HepG2 (cell line): ENCODE measurements around the gene NOP9. TPM values are rescaled to one million over a fixed set of nuclear protein-coding genes. Genes with fewer than 3 reads are reported as not detected.

Experiments used
- ARID2 ChIP-seq: sonication (generic); formaldehyde crosslinking; IDR thresholded peaks from 2 replicates; pipeline ENCODE4 v1.8.1; 2022; ENCODE audit warnings: mild to moderate bottlenecking, missing genetic modification reagents, borderline replicate concordance
- ATF1 ChIP-seq: IDR thresholded peaks from 2 replicates; pipeline ENCODE4 v1.6.1; 2016; ENCODE audit warnings: mild to moderate bottlenecking, control low read depth
- CHCHD3 ChIP-seq: sonication (generic); formaldehyde crosslinking; IDR thresholded peaks from 2 replicates; pipeline ENCODE4 v1.8.0; 2022; ENCODE audit warnings: mild to moderate bottlenecking, missing genetic modification reagents, moderate library complexity
- ETS1 ChIP-seq: sonication (generic); formaldehyde crosslinking; IDR thresholded peaks from 2 replicates; pipeline ENCODE4 v1.4.0; 2020; ENCODE audit warnings: missing genetic modification reagents
- HINFP ChIP-seq: sonication (generic); formaldehyde crosslinking; IDR thresholded peaks from 2 replicates; pipeline ENCODE4 v1.4.0; 2020; ENCODE audit warnings: low read depth, mild to moderate bottlenecking, missing genetic modification reagents
- HIVEP1 ChIP-seq: sonication (generic); formaldehyde crosslinking; IDR thresholded peaks from 2 replicates; pipeline ENCODE4 v1.4.0; 2020; ENCODE audit warnings: mild to moderate bottlenecking, missing genetic modification reagents
- JDP2 ChIP-seq: sonication (generic); formaldehyde crosslinking; IDR thresholded peaks from 2 replicates; pipeline ENCODE4 v1.8.1; 2022; ENCODE audit warnings: missing genetic modification reagents, borderline replicate concordance
- MEIS1 ChIP-seq: sonication (generic); formaldehyde crosslinking; IDR thresholded peaks from 2 replicates; pipeline ENCODE4 v1.9.0; 2021; ENCODE audit warnings: mild to moderate bottlenecking, missing genetic modification reagents, moderate library complexity, borderline replicate concordance
- MNT ChIP-seq: fragments of 450-650 bp; IDR thresholded peaks from 2 replicates; pipeline ENCODE4 v1.6.1; 2016
- ZBED4 ChIP-seq: sonication (generic); formaldehyde crosslinking; IDR thresholded peaks from 2 replicates; pipeline ENCODE4 v1.4.0; 2020; ENCODE audit warnings: missing genetic modification reagents, borderline replicate concordance
- ZBTB8A ChIP-seq: sonication (generic); formaldehyde crosslinking; IDR thresholded peaks from 2 replicates; pipeline ENCODE4 v1.4.0; 2020; ENCODE audit warnings: mild to moderate bottlenecking, low read depth, missing genetic modification reagents, borderline replicate concordance
- ZNF274 ChIP-seq: sonication (generic); formaldehyde crosslinking; IDR thresholded peaks from 2 replicates; pipeline ENCODE4 v1.5.1; 2020; ENCODE audit warnings: mild to moderate bottlenecking, missing genetic modification reagents
- ZNF280B ChIP-seq: sonication (generic); formaldehyde crosslinking; IDR thresholded peaks from 2 replicates; pipeline ENCODE4 v1.5.0; 2020; ENCODE audit warnings: missing genetic modification reagents, mild to moderate bottlenecking, borderline replicate concordance
- ZNF431 ChIP-seq: sonication (generic); formaldehyde crosslinking; IDR thresholded peaks from 2 replicates; pipeline ENCODE4 v1.9.0; 2022; ENCODE audit warnings: missing genetic modification reagents, low read depth, mild to moderate bottlenecking, borderline replicate concordance
- ZNF652 ChIP-seq: IDR thresholded peaks from 2 replicates; pipeline ENCODE4 v1.6.1; 2016; ENCODE audit warnings: low read depth, borderline replicate concordance
- ZNF691 ChIP-seq: sonication (generic); formaldehyde crosslinking; IDR thresholded peaks from 2 replicates; pipeline ENCODE4 v1.4.0; 2020; ENCODE audit warnings: missing genetic modification reagents, low read depth, mild to moderate bottlenecking, borderline replicate concordance
- ZNF878 ChIP-seq: sonication (generic); formaldehyde crosslinking; IDR thresholded peaks from 2 replicates; pipeline ENCODE4 v1.8.1; 2023; ENCODE audit warnings: mild to moderate bottlenecking, missing genetic modification reagents, moderate library complexity
- polyA plus RNA-seq, 8 experiments: library from polyadenylated mRNA; depleted of rRNA in 3 of 8; stranded (reverse) in 7 of 8; unstranded in 1 of 8; fragments of >200 nt; fragmentation: Illumina TruSeq in 4 of 8; extraction: Trizol in 4 of 8; gene quantifications; 2 replicates each; pipeline versions ENCODE4 v1.2.1 to v1.2.3, GENCODE V29; 2011 to 2016; ENCODE audit warnings: low read depth in 4 of 8, missing spikeins in 1 of 8, mixed read lengths in 1 of 8; ENCODE audit not compliant: insufficient read depth in 1 of 8
- total RNA-seq, 5 experiments: library from RNA; depleted of rRNA; stranded (reverse); fragments of >200 nt; fragmentation: Illumina TruSeq; extraction: Trizol; gene quantifications; 2 replicates each; pipeline ENCODE4 v1.2.3, GENCODE V29; 2016; ENCODE audit warnings: low read depth in 1 of 5

Gene NOP9
- total and polyA plus RNA-seq, 2 of the 13 experiments (the other 11 are each of a cell fraction or from before 2014, with no cell fraction given), result 24.5 to 61.6 TPM

- TF ChIP-seq ZNF431 (CRISPR knock-in tag) (no peak), ZNF652 (CRISPR knock-in tag) (no peak), ZBTB8A (CRISPR knock-in tag) (no peak), ATF1 (CRISPR knock-in tag) (no peak), HINFP (CRISPR knock-in tag) (no peak), HIVEP1 (peak; percentile 46; the same call in 1 of the 2 replicates), ZBED4 (CRISPR knock-in tag) (no peak), ZNF280B (CRISPR knock-in tag) (peak; percentile 6; the same call in 1 of the 2 replicates), MNT (no peak), ETS1 (no peak), ZNF691 (CRISPR knock-in tag) (no peak), MEIS1 (CRISPR knock-in tag) (0 out of 2 replicates have a peak, but pooled peaks have one; percentile 28), ZNF274 (CRISPR knock-in tag) (no peak), CHCHD3 (CRISPR knock-in tag) (no peak), ARID2 (CRISPR knock-in tag) (no peak), JDP2 (CRISPR knock-in tag) (no peak), ZNF878 (CRISPR knock-in tag) (no peak)
These were observed 35.0 kb downstream of the NOP9 start, which contains the start of gene ADCY4 (continued) for GRCh38 chr14:24334431-24335291.
